Spinal cord (tissue), 10 donors: Measurements from ENCODE around the gene FASTKD1. TPM values are rescaled to one million over a fixed set of nuclear protein-coding genes. Genes with fewer than 3 reads are reported as not detected.
"Not testable (repeated sequence)": the region's sequence is repeated elsewhere in the genome, so short reads cannot be mapped to it uniquely, and the experiment has no call there.

Experiments used
- DNase-seq, 6 donors: peaks; one replicate each; pipeline versions ENCODE4 v3.0.0 to v3.0.0-alpha.2; 2013 to 2015; ENCODE audit warnings: low spot score in 6 of 6, low read depth in 4 of 6
- H3K27ac ChIP-seq: one replicate; pipeline ENCODE4 v1.5.1; 2013; ENCODE audit warnings: low read depth, low read length, control low read depth
- H3K27me3 ChIP-seq: one replicate; pipeline ENCODE4 v1.6.1; 2013; ENCODE audit warnings: low read length; ENCODE audit not compliant: control insufficient read depth, insufficient read depth
- H3K36me3 ChIP-seq: one replicate; pipeline ENCODE4 v1.6.1; 2013; ENCODE audit warnings: low read length; ENCODE audit not compliant: control insufficient read depth, insufficient read depth
- H3K4me1 ChIP-seq: one replicate; pipeline ENCODE4 v1.6.1; 2013; ENCODE audit warnings: low read length; ENCODE audit not compliant: control insufficient read depth, insufficient read depth
- H3K4me3 ChIP-seq: one replicate; pipeline ENCODE4 v1.5.1; 2013; ENCODE audit warnings: low read depth, low read length, control low read depth
- H3K9me3 ChIP-seq: one replicate; pipeline ENCODE4 v1.6.1; 2013; ENCODE audit warnings: low read length; ENCODE audit not compliant: control insufficient read depth, insufficient read depth
- WGBS: methylation state at CpG from one replicate; pipeline ENCODE4 v1.1.5; 2013; ENCODE audit warnings: missing lambda C conversion rate; ENCODE audit not compliant: insufficient coverage; 5-methylcytosine and 5-hydroxymethylcytosine counted together
- polyA plus RNA-seq, 2 donors: library from polyadenylated mRNA; unstranded; fragments of 120-200 nt; gene quantifications; one replicate each; pipeline ENCODE4 v1.2.1, GENCODE V29; 2013; ENCODE audit not compliant: insufficient read length in 2 of 2
- total RNA-seq, 2 donors: library from RNA; depleted of rRNA in 1 of 2; stranded (reverse); fragments of 120-200 nt in 1 of 2; fragments of >200 nt in 1 of 2; gene quantifications; one replicate each; pipeline versions ENCODE4 v1.2.3 to v1.2.4, GENCODE V29; 2013 to 2014
- donor health status: healthy.

FASTKD1 gene
- total and polyA plus RNA-seq, 4 donors: 32.6 to 59.4 (median 36.8) TPM

DNA sequence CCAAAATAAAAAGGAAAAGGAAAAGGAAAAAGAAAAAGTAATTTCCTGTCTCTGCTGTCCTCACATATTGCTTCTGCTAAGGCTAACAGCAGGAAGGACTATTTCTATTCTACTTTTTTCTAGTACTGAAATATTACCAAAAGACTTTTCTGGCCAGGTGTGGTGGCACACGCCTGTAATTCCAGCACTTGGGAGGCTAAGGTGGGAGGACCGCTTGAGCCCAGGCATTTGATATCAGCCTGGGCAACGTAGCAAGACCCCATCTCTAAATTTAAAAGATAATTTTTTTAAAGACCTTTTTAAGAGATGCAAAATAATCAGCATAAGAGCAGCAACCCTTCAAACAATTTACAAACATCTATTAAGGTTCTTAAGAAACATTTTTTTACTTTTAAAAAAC, 31.2 kb downstream of the FASTKD1 start:
- Histone ChIP-seq H3K36me3 (peaks cover 9% of the 10 kb centered on the region), H3K4me3 (no peak overlapping the region), H3K9me3 (no peaks in the 10 kb centered on the region), H3K4me1 (no peaks in the 10 kb centered on the region), H3K27ac (no peak overlapping the region), H3K27me3 (no peaks in the 10 kb centered on the region)
- no CpG with 5 or more reads among the region's 3 CpGs for WGBS
- DNase-seq: no peak

DNA sequence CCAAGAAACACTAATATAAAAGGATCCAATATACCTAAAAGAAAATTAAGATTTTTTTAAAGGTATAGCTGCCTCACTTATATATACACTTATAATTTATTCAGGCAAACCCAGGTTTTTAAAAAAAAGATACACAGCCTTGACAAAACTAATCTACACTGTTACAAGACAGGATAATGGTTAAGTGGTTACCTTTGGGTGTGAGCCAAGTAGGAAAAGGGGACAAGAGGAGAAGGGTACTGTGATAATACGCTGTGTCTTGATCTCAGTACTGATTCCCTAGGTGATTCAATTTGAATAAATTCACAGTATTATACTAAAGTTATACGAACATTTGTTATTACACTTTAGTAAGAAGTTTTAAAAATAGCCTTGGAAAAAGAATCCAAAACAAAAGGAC, 33.5 kb downstream of the FASTKD1 start:
- H3K27ac ChIP-seq: no peak overlapping the region
- WGBS: no CpG with 5 or more reads among the region's 2 CpGs
- H3K27me3 ChIP-seq: no peaks in the 10 kb centered on the region
- peaks cover 6% of the 10 kb centered on the region for H3K36me3 ChIP-seq
- no peaks in the 10 kb centered on the region for H3K4me1 ChIP-seq
- H3K9me3 ChIP-seq: no peaks in the 10 kb centered on the region
- DNase-seq: no peak
- no peak overlapping the region for H3K4me3 ChIP-seq

DNA sequence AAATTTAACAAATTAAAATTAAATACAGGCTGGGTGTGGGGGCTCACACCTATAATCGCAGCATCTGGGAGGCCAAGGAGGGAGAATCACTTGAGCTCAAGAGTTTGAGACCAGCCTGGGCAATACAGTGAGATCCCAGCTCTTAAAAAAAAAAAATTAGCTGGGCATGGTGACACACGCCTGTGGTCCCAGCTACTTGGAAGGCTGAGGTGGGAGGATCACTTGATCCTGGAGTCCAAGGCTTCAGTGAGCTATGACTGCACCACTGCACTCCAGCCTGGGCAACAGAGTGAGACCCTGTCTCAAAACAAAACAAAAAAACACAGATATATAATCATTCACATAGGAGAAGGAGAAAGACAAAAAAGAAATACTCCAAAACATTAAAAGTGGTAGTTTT, 34.2 kb downstream of the FASTKD1 start:
- not testable (repeated sequence) for H3K27ac ChIP-seq, H3K4me1 ChIP-seq, DNase-seq, H3K27me3 ChIP-seq, H3K9me3 ChIP-seq, H3K36me3 ChIP-seq, H3K4me3 ChIP-seq
- 100% methylated on average over 1 of the region's 2 CpGs for WGBS

- peak in 2 of 6 donors; percentile 46 to 56 for DNase-seq
- no peaks in the 10 kb centered on the region for H3K27me3 ChIP-seq
- WGBS: no CpG with 5 or more reads among the region's 2 CpGs
Measured at GRCh38 chr2:169528271-169528701, 45.4 kb downstream of the FASTKD1 start.

GRCh38 chr2:169526451-169526850, 47.2 kb downstream of the FASTKD1 start:
- Histone ChIP-seq H3K27me3 (no peaks in the 10 kb centered on the region), H3K27ac (no peak overlapping the region), H3K9me3 (no peaks in the 10 kb centered on the region), H3K4me1 (no peaks in the 10 kb centered on the region), H3K36me3 (no peaks in the 10 kb centered on the region), H3K4me3 (no peak overlapping the region)
- DNase-seq: no peak

More at GRCh38 chr2:169528271-169528701, 45.4 kb downstream of the FASTKD1 start:
- no peak overlapping the region for H3K4me3 ChIP-seq
- no peaks in the 10 kb centered on the region for H3K4me1 ChIP-seq
- H3K9me3 ChIP-seq: no peaks in the 10 kb centered on the region
- H3K36me3 ChIP-seq: peaks cover 3% of the 10 kb centered on the region
- no peak overlapping the region for H3K27ac ChIP-seq

GRCh38 chr2:169525434-169525833, 48.2 kb downstream of the FASTKD1 start:
- peak in 2 of 6 donors; percentile 8 to 68 for DNase-seq
- no CpG with 5 or more reads among the region's 2 CpGs for WGBS
- Histone ChIP-seq H3K27me3 (no peaks in the 10 kb centered on the region), H3K9me3 (no peaks in the 10 kb centered on the region), H3K4me3 (no peak overlapping the region), H3K27ac (no peak overlapping the region), H3K4me1 (no peaks in the 10 kb centered on the region), H3K36me3 (peaks cover 3% of the 10 kb centered on the region)

- no CpG with 5 or more reads among the region's 5 CpGs for WGBS
- no peak for DNase-seq
- Histone ChIP-seq H3K4me3 (no peak overlapping the region), H3K36me3 (peaks cover 10% of the 10 kb centered on the region), H3K4me1 (no peaks in the 10 kb centered on the region), H3K27ac (no peak overlapping the region), H3K27me3 (no peaks in the 10 kb centered on the region), H3K9me3 (no peaks in the 10 kb centered on the region)
Measured at GRCh38 chr2:169523681-169524080, 50.0 kb downstream of the FASTKD1 start.

DNA sequence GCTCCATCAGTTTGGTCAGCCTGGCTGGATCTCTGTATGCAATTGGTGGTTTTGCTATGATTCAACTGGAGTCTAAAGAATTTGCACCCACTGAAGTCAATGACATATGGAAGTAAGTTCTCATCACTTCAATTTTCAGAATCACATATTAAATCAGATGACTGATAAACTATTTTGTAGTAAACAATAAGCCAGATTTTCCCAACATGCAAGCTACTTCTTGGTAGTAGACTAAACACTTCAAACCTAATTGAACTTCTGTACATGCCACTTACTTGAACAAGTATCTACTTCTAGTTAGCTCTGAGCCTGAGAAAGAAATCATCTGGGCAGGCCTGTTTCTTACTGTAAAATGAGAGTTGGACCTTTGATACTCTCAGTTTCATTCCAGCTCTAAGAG, 52.8 kb downstream of the FASTKD1 start:
- Histone ChIP-seq H3K36me3 (peaks cover 14% of the 10 kb centered on the region), H3K4me1 (no peaks in the 10 kb centered on the region), H3K27me3 (no peaks in the 10 kb centered on the region), H3K27ac (no peak overlapping the region), H3K9me3 (no peaks in the 10 kb centered on the region), H3K4me3 (no peak overlapping the region)
- no peak for DNase-seq

GRCh38 chr2:169516488-169516995, 57.1 kb downstream of the FASTKD1 start:
- WGBS: 93% methylated on average over 7 of the region's 10 CpGs
- DNase-seq, H3K27ac ChIP-seq, H3K27me3 ChIP-seq, H3K4me1 ChIP-seq, H3K9me3 ChIP-seq, H3K4me3 ChIP-seq: not testable (repeated sequence)
- peaks cover 14% of the 10 kb centered on the region for H3K36me3 ChIP-seq

DNA sequence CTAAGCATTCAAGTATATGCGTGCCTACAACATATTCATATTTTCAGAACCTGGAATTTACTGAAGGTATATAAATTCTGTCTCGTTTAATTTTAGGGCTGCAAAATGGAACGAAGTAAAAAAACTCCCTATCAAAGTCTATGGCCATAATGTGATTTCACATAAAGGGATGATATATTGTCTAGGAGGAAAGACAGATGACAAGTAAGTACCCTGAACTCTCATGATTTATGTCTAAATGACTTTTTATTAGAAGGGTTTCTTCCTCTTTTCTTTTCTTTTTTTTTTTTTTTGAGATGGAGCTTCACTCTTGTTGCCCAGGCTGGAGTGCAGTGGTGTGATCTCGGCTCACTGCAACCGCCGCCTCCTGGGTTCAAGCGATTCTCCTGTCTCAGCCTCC, 58.9 kb downstream of the FASTKD1 start:
- not testable (repeated sequence) for DNase-seq, H3K36me3 ChIP-seq, H3K27ac ChIP-seq, H3K27me3 ChIP-seq, H3K4me3 ChIP-seq, H3K4me1 ChIP-seq, H3K9me3 ChIP-seq
- no CpG with 5 or more reads among the region's 7 CpGs for WGBS
